ENCODE data around the gene SLC9A9. TPM values are rescaled to one million over a fixed set of nuclear protein-coding genes. Genes with fewer than 3 reads are reported as not detected.

Gene SLC9A9
- total and polyA plus RNA-seq, 8 donors = 0.28 to 5.9 (median 0.75) TPM

DNA sequence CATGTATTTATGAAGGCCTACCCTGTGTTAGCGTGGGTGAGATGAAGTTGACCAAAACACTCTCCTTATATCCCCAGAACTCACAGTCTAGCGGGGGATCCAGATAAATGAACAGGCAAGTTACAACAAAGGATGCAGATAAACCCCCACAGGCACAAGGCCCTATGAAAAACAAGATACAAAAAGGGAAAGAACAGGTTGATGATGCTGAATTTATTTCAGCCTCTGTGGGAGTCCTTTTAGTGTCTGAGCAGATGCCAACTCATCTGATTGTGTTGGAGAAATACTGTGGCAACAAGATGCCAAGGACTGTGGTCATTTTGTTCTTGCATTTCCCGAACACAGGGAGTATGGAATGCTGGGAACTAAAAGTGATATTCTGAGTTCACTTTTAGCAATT is 428.7 kb downstream of the SLC9A9 start:
- Histone ChIP-seq H3K4me3 (no peak overlapping the region), H3K4me1 (no peaks in the 10 kb centered on the region), H3K36me3 (no peaks in the 10 kb centered on the region), H3K27ac (no peak overlapping the region), H3K9me3 (no peaks in the 10 kb centered on the region), H3K27me3 (no peaks in the 10 kb centered on the region)
- no peak for DNase-seq
- TF ChIP-seq, protein P1, sequence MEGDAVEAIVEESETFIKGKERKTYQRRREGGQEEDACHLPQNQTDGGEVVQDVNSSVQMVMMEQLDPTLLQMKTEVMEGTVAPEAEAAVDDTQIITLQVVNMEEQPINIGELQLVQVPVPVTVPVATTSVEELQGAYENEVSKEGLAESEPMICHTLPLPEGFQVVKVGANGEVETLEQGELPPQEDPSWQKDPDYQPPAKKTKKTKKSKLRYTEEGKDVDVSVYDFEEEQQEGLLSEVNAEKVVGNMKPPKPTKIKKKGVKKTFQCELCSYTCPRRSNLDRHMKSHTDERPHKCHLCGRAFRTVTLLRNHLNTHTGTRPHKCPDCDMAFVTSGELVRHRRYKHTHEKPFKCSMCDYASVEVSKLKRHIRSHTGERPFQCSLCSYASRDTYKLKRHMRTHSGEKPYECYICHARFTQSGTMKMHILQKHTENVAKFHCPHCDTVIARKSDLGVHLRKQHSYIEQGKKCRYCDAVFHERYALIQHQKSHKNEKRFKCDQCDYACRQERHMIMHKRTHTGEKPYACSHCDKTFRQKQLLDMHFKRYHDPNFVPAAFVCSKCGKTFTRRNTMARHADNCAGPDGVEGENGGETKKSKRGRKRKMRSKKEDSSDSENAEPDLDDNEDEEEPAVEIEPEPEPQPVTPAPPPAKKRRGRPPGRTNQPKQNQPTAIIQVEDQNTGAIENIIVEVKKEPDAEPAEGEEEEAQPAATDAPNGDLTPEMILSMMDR (IDR thresholded peaks at IDR 0.05) = no peak
- intact Hi-C loops (cut with DNase I) = no loop called here
- ATAC-seq = no peak
- FAIRE-seq = no peak
- WGBS, 2 donors = 71 to 82% methylated on average over 3 of the region's 3 CpGs

DNA sequence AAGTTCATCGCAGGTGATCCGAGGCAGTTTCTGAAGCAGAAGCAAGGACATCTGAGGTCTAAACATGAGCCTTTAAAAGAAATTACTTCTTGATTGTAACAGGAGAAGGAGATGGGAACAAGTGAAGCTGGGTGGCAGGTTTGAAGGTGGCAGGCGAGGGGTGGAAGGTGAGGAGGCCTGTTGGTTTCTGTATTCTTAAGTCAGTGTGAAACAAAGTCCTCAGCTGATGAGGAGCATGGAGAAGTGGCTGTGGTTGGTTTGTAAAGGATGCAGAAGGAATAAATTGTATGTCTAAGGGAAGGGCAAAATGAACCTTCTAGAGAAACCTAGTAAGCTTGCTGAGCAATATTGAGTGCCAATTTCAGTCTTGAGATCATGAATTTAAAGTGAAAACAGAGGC is 429.9 kb downstream of the SLC9A9 start:
- 78 to 85% methylated on average over 3 of the region's 3 CpGs for WGBS, 2 donors
- Histone ChIP-seq H3K27ac (no peak overlapping the region), H3K27me3 (no peaks in the 10 kb centered on the region), H3K4me3 (no peak overlapping the region), H3K9me3 (no peaks in the 10 kb centered on the region), H3K36me3 (no peaks in the 10 kb centered on the region), H3K4me1 (no peaks in the 10 kb centered on the region)
- intact Hi-C loops (cut with DNase I) = no loop called here
- ATAC-seq (no peak), DNase-seq (no peak), FAIRE-seq (no peak)
- TF ChIP-seq, protein P1 (IDR thresholded peaks at IDR 0.05) = no peak

DNA sequence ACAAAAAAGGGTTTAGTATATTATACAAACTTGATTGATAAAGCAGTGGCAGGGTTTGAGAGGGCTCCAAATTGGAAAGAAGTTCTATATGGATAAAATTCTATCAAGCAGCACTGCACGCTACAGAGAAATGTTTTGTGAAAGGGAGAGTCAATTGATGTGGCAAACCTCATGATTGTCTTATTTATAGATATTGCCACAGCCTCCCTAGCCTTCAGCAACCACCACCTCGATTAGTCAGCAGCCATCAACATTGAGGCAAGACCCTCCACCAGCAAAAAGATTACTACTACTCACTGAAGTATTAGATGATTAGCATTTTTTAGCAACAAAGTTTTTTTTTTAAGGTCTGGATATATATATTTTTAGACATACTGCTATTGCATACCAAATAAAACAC is 432.0 kb downstream of the SLC9A9 start:
- intact Hi-C loops (cut with DNase I) = no loop called here
- ATAC-seq = no peak

DNA sequence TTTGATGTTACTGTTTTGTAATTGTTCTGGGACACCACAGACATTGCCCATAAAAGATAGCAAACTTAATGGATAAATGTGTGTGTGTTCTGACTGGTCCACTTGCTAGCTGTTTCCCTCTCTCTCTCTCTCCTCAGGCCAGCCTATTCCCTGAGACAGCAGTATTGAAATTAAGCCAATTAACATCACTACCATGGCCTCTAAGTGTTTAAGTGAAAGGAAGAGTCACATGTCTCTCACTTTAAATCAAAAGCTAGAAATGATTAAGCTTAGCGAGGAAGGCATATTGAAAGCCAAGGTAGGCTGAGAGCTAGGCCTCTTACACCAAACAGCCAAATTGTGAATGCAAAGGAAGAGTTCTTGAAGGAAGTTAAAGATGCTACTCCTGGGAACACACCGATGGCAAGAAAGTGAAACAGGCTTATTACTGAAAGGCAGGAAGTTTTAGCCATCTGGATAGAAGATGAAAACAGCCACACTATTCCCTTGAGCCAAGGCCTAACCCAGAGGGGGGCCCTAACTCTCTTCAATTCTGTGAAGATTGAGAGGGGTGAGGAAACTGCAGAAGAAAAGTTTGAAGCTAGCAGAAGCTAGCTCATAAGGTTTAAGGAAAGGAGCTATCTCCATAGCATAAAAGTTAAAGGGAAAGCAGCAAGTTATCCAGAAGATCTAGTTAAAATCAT is 433.6 kb downstream of the SLC9A9 start:
- Histone ChIP-seq H3K36me3 (no peaks in the 10 kb centered on the region), H3K4me1 (no peaks in the 10 kb centered on the region), H3K27me3 (no peaks in the 10 kb centered on the region), H3K9me3 (no peaks in the 10 kb centered on the region), H3K4me3 (no peak overlapping the region), H3K27ac (no peak overlapping the region)
- no peak for FAIRE-seq
- TF ChIP-seq, protein P1 (IDR thresholded peaks at IDR 0.05) = no peak
- WGBS, 2 donors = 75 to 78% methylated on average over 2 of the region's 2 CpGs
- no peak for ATAC-seq
- intact Hi-C loops (cut with DNase I) = no loop called here
- DNase-seq = no peak

More for the DNA sequence above, 432.0 kb downstream of the SLC9A9 start:
- H3K9me3 ChIP-seq = no peaks in the 10 kb centered on the region
- 68 to 73% methylated on average over 2 of the region's 2 CpGs for WGBS, 2 donors
- DNase-seq (no peak), FAIRE-seq (no peak)
- TF ChIP-seq, protein P1 (IDR thresholded peaks at IDR 0.05) = no peak
- no peaks in the 10 kb centered on the region for H3K27me3 ChIP-seq
- no peak overlapping the region for H3K4me3 ChIP-seq
- no peaks in the 10 kb centered on the region for H3K36me3 ChIP-seq
- no peak overlapping the region for H3K27ac ChIP-seq
- no peaks in the 10 kb centered on the region for H3K4me1 ChIP-seq

DNA sequence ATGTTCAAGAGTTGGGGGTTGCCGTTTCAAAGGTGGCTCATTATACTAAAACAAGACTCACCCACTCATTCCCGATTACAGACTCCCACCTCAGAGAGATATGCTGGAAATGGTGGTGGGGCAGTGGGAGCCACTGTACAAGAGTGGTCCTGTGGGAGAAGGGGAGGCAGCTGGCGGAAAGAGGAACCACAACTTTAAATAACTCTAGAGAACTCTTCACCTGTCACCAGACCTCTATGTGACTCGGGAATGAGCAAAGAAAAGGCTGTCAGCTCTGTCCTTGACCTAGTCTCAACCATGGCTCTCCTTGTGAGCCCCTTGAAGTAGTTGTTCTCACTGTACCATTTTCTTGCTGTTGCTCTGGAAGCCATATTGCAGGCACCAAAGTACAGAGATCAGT is 434.9 kb downstream of the SLC9A9 start:
- no peaks in the 10 kb centered on the region for H3K4me1 ChIP-seq
- FAIRE-seq (no peak), ATAC-seq (no peak), DNase-seq (no peak)
- no peaks in the 10 kb centered on the region for H3K36me3 ChIP-seq
- H3K27me3 ChIP-seq = no peaks in the 10 kb centered on the region
- H3K9me3 ChIP-seq = no peaks in the 10 kb centered on the region
- H3K4me3 ChIP-seq = no peak overlapping the region
- intact Hi-C loops (cut with DNase I) = no loop called here
- no peak overlapping the region for H3K27ac ChIP-seq
- 30 to 44% methylated on average over 4 of the region's 4 CpGs for WGBS, 2 donors
- TF ChIP-seq, protein P1 (IDR thresholded peaks at IDR 0.05) = no peak
